Stimulated activated CD8-positive, alpha-beta memory T cell treated with anti-CD3 and anti-CD28 coated beads, Interleukin-15, amount 100 ng/mL, for 1 hour (primary cell): ENCODE data around the gene SMIM5.

ENCODE experiments used
- DNase-seq: peaks from one replicate; pipeline ENCODE4 v3.0.0-alpha.2; 2020; ENCODE audit warnings: low read depth

Gene SMIM5

GRCh38 chr17:75603123-75603522 is 30.1 kb upstream of the SMIM5 start:
- no peak for DNase-seq

DNA sequence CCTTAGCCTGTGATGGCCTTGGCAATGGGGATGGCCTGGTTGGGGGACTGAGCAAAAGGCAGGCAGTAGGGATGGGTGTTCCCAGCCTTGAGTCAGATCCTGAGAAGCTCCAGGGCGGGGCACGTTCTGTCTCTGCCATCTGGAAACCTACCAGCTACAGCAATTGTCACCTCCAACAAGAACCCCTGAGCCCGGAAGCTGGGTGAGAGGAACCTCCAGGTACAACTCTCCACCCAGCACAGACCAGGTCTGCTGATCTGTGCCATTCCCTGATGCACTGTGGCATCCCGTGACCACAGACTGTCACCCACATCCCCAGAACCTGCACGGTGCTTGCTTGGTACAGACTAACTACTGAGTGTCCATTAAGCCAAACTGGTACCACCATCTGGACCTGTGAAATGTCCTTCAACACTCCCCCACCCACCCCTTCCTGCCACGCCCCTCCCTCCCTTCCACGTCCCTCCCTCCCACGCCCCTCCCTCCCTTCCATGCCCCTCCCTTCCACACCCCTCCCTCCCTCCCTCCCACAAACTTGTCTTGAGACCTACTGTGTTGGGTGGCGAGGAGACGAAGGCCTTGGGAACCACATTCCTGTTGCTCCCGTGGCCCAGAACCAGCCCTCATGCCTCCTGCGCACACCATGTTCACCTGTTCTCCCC is 29.1 kb upstream of the SMIM5 start:
- DNase-seq: no peak

GRCh38 chr17:75605790-75606189 is 27.4 kb upstream of the SMIM5 start:
- DNase-seq: no peak

GRCh38 chr17:75607086-75607485 is 26.1 kb upstream of the SMIM5 start:
- DNase-seq: no peak

GRCh38 chr17:75610103-75610984 is 22.9 kb upstream of the SMIM5 start:
- DNase-seq: no peak

DNA sequence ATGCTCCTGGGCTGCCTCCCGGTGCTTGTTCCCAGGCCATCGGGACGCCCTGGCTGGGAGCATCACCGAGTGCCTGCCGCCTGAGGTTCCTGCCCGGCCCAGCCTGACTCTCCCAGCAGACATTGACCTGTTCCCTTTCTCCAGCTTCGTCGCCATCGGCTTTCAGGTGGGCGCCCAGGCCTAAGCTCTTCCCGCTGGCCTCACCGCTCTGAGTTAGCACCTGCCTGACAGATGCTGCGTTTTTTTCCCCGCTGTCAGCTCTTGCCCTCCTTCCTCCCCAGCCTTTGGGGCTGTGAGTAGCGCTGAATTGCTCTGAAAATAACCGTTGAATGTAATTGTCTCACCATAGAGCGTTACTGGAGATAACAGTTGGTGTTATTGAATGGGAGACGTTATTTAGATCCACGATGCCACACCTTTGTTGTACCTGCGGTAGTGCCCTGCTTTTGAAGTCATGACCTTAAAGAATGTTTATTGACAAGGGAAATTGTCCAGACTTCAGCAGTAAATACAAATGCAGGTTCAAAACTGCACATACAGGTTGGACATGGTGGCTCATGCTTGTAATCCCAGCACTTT is 21.3 kb upstream of the SMIM5 start:
- DNase-seq: no peak

DNA sequence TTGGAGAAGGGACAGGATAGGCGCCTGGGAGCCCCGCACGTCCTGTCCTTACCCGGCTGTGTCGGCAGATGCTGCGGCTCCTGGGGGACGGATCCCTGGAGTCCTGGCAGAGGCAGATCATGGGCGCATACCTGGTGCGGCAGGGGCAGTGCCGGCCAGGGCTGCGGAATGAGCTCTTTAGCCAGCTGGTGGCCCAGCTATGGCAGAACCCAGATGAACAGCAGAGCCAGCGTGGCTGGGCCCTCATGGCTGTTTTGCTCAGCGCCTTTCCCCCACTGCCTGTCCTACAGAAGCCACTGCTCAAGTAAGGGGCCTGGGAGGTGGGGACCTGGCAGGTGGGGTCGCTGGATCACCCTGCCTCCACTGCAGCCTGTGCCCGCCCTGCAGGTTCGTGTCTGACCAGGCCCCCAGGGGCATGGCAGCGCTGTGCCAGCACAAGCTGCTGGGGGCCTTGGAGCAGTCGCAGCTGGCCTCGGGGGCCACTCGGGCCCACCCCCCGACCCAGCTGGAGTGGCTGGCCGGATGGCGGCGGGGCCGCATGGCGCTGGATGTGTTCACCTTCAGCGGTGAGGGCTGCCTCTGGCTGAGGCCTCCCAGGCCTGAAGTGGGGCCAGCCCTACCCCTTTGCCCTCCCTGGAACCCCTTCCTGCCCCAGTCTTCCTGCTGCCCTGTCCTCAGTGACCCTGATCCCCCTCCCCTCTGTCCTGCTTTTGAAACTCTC is 20.2 kb upstream of the SMIM5 start:
- DNase-seq: no peak

- no peak for DNase-seq
These were observed 19.2 kb upstream of the SMIM5 start for GRCh38 chr17:75614006-75614405.

DNA sequence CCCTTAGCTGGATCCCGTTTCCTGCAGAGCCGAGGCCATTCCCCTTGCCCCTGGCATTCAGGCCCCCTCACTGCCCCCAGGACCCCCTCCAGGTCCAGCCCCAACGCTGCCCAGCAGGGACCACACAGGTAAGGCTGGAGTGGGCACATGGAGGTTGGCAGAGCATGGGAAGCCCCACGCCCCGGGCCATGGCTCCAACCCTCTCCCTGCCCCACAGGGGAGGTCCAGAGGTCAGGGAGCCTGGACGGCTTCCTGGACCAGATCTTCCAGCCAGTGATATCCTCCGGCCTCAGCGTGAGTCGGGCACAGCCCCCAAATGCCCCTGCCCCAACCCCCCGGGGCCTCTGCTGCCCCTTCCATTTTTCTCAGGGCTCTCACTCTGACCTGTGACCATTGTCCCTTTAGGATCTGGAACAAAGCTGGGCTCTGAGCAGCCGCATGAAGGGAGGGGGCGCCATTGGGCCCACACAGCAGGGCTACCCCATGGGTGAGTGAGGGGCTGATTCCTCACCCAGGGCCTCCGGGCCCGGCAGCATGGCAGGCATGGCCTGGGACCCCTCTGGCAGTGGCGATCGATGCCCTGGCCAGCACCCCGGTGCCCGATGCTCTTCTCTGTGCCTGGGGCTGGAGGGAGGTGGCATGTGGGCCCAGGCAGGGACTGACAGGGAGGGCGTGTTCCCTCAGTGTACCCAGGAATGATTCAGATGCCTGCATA is 18.5 kb upstream of the SMIM5 start:
- no peak for DNase-seq

GRCh38 chr17:75615301-75615700 is 17.9 kb upstream of the SMIM5 start:
- DNase-seq: no peak

- DNase-seq: no peak
These were observed 16.6 kb upstream of the SMIM5 start for GRCh38 chr17:75616521-75617122.

GRCh38 chr17:75617218-75617617 is 16.0 kb upstream of the SMIM5 start:
- no peak for DNase-seq

- no peak for DNase-seq
These were observed 15.6 kb upstream of the SMIM5 start for GRCh38 chr17:75617675-75618074.

DNA sequence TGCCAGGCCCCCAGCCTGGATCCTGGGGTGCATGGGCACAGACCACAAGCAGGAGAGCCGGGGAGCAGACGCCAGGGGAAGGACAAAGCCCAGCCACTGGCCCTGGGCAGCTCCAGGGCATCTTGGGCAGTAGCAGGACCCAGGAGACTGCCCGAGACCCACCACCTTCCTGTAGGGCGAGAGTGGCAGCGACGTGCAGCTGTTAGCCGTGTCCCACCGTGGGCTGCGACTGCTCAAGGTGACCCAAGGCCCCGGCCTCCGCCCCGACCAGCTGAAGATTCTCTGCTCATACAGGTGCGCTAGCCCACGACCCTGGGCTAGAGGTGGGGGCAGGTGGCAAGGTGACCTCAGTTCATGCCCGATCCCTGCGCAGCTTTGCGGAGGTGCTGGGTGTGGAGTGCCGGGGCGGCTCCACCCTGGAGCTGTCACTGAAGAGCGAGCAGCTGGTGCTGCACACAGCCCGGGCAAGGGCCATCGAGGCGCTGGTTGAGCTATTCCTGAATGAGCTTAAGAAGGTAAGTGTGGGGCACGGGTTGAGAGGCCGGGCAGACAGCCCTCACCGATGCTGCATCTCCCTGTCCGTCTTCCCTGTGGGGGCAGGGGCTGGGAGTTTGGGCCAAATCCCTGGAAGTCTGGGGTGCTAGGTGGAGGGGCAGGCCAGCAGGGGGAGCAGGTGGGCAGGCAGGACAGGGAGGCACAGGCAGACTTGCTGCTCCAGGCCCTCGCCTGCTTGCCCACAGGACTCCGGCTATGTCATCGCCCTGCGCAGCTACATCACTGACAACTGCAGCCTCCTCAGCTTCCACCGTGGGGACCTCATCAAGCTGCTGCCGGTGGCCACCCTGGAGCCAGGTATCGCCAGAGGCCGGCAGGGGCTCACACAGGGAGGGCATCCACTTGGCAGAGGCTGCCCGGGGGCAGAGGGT is 13.5 kb upstream of the SMIM5 start:
- DNase-seq: no peak

GRCh38 chr17:75621489-75621888 is 11.7 kb upstream of the SMIM5 start:
- DNase-seq: no peak

DNA sequence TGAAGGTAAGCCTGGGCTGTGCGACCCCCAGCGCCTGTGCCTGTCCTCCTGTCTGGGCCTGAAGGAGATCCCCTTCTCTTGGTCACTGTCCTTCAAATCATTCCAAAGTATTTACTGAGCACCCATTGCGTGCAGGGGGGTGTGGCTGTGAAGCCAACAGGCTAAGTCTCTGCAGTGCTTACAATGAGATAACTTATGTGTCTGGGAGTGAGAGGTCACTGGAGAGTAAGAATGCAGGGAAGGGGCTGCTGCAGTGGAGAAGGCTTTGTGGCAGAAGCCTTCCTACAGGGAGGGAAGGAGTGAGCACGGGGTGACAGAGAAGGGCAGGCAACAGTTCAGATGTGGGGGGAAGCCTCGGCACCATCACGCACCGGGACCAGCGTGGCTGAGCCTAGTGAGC is 11.2 kb upstream of the SMIM5 start:
- no peak for DNase-seq

GRCh38 chr17:75622771-75623273 is 10.4 kb upstream of the SMIM5 start:
- DNase-seq: no peak

DNA sequence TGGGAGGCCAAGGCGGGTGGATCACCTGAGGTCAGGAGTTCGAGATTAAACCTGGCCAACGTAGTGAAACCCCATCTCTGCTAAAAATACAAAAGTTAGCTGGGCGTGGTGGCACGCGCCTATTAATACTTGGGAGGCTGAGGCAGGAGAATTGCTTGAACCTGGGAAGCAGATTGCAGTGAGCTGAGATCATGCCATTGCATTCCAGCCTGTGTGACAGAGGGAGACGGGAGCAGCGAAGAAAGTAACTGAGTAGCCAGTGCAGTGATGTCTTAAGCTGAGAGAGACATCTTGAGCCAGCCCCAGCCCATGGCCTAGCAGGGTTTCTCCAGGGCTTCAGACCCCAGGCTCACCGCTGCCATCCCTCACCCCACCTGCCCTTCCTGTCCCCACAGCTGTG is 9.8 kb upstream of the SMIM5 start:
- no peak for DNase-seq

DNA sequence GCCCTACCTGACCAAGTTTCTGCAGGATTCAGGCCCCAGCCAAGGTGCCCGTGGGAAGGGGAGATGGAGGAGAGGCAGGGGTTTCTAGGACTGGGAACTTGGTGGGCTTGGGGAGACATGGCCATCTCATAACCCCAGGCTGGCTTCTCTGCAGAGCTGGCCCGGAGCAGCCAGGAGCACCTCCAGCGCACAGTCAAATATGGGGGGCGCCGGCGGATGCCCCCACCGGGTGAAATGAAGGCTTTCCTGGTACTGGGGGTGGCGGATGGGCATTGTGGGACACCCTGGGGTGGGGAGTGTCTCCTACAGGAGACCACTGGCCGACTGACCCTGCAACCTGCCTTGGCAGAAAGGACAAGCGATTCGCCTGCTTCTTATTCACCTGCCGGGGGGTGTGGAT is 9.2 kb upstream of the SMIM5 start:
- DNase-seq: no peak

GRCh38 chr17:75624714-75625345 is 8.4 kb upstream of the SMIM5 start:
- no peak for DNase-seq
